ENCODE measurements around the gene UGT1A9.

DNA sequence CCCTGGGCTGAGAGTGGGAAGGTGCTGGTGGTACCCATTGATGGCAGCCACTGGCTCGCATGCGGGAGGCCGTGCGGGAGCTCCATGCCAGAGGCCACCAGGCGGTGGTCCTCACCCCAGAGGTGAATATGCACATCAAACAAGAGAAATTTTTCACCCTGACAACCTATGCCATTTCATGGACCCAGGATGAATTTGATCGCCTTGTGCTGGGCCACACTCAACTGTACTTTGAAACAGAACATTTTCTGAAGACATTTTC, 75.5 kb downstream of the UGT1A9 start:
- TF ChIP-seq, protein P1, sequence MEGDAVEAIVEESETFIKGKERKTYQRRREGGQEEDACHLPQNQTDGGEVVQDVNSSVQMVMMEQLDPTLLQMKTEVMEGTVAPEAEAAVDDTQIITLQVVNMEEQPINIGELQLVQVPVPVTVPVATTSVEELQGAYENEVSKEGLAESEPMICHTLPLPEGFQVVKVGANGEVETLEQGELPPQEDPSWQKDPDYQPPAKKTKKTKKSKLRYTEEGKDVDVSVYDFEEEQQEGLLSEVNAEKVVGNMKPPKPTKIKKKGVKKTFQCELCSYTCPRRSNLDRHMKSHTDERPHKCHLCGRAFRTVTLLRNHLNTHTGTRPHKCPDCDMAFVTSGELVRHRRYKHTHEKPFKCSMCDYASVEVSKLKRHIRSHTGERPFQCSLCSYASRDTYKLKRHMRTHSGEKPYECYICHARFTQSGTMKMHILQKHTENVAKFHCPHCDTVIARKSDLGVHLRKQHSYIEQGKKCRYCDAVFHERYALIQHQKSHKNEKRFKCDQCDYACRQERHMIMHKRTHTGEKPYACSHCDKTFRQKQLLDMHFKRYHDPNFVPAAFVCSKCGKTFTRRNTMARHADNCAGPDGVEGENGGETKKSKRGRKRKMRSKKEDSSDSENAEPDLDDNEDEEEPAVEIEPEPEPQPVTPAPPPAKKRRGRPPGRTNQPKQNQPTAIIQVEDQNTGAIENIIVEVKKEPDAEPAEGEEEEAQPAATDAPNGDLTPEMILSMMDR (IDR thresholded peaks at IDR 0.05; ENCODE audit: insufficient read depth, low read length), result no peak
- no peak for TF ChIP-seq REST (IDR thresholded peaks at IDR 0.05; ENCODE audit: insufficient replicate concordance, low read depth)
- TF ChIP-seq POLR2AphosphoS5 (IDR thresholded peaks at IDR 0.05; ENCODE audit: low read depth), result no peak
